MV-4-11 (cell line): Measurements from ENCODE around the gene MGA.

ENCODE experiments used
- DNase-seq: peaks from one replicate; lab custom pipeline; 2025; lab: John Stamatoyannopoulos, UW

MGA gene

GRCh38 chr15:41809121-41809520 lies 148.9 kb downstream of the MGA start:
- DNase-seq: no peak

DNA sequence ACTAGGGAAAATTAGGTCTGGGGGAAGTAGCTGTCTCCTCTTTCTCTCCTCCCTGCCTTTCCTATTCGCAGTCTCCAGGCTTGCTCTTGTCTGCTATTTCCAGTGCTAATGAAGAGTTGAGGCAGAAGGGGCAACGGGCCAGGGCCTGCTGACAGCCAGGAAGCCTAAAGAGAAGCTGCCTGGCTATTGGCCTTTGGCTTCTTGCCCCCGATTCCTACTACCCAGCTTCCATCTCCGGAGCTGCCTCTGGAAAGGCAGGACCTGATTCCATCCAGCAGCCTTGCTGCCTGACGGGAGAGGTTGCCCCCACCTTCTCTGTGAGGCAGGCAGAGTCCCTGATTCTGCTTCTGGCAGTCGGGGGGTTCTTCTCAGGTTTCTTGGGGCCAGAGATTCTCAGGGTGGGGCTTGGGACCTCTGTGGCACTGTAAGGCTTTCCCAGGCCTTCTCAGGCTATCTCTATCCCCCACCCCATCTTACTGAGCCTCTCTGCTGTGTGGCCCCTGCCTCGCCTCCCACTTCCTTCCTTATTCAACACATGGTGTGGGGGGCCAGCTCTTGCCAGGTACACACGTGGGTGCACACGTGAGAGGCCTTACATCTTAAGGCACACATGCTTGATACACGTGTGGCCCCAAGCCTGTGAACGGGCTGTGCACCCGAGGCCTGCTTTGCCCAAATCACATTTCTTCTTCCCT lies 149.5 kb downstream of the MGA start:
- no peak for DNase-seq

GRCh38 chr15:41810651-41811431 lies 150.6 kb downstream of the MGA start:
- no peak for DNase-seq

- peak; percentile 66 for DNase-seq
These were observed 151.4 kb downstream of the MGA start for GRCh38 chr15:41811432-41812195.

- no peak for DNase-seq
These were observed 152.7 kb downstream of the MGA start for GRCh38 chr15:41812820-41813375.

GRCh38 chr15:41813426-41813825 lies 153.2 kb downstream of the MGA start:
- no peak for DNase-seq

- DNase-seq: no peak
These were observed 154.3 kb downstream of the MGA start for GRCh38 chr15:41814534-41814933.

DNA sequence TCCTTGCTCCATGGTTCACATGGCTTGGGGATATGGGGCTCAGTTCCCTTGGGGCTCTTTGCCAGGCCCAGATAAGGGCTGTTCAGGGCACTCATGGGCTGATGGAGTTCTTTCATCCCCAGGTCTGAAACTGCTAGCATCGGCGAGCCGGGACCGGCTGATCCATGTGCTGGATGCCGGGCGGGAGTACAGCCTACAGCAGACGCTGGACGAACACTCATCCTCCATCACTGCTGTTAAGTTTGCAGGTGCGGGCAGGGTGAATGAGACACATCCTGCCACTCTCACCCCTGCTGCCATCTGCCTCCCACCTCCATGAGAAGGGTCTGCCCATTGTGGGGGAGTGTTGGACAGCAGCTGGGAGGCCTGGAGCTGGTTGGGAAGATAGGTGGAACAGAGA lies 156.6 kb downstream of the MGA start:
- DNase-seq: no peak

- DNase-seq: no peak
These were observed 157.1 kb downstream of the MGA start for GRCh38 chr15:41817327-41817726.

DNA sequence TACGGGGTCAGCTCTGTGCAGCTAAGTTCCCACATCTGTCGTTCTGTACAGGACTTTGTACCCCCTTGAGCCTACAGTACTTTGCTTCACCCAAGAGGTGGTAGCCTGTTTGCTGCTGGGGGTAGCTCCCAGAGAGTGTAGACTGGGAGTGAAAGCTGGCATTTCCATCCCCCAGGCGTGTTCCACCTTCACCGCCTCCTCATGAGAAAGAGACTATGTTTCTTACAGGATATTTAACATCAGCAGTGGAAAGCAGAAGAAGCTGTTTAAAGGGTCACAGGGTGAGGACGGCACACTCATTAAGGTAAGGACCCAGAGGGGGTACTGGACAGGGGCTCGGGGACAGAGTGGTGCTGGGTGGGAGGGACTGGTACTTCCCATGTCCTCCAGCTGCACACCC lies 157.6 kb downstream of the MGA start:
- no peak for DNase-seq

GRCh38 chr15:41819455-41820050 lies 159.3 kb downstream of the MGA start:
- DNase-seq: no peak

GRCh38 chr15:41820791-41821423 lies 160.7 kb downstream of the MGA start:
- no peak for DNase-seq

- DNase-seq: no peak
These were observed 161.6 kb downstream of the MGA start for GRCh38 chr15:41821831-41822230.

DNA sequence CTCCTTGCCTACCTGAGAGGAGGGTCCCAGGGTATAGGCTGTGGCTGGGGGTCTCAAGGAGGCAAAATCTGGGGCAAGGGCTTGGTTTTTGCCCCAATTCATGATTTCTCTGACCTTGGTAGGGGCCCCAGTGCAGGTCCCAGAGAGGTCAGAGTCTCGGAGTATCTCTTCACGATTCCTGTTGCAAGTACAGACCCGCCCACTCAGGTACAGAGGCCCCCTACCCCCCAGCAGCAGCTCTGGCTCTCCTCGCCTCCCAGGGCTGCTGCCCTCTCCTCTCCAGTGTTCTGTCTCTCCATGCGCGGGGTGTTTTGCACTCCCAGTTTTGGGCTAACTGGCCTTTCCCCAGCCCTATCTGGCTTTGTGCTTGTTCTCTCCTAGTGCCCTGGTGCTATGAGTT lies 162.3 kb downstream of the MGA start:
- DNase-seq: no peak
